Heart left ventricle (tissue), 16 donors: ENCODE measurements around the gene CCDC60. TPM values are rescaled to one million over a fixed set of nuclear protein-coding genes. Genes with fewer than 3 reads are reported as not detected.

Source experiments
- ATAC-seq, 4 donors: fragments of 200-7000 bp; cut with Tn5 transposase; one replicate each; pipeline ENCODE4 v1.9.1; 2020 to 2022; ENCODE audit warnings: moderate library complexity in 4 of 4, mild to moderate bottlenecking in 3 of 4, moderate number of reproducible peaks in 1 of 4
- DNase-seq, 5 donors: peaks; one replicate each; pipeline ENCODE4 v3.0.0-alpha.2; 2020
- H3K27ac ChIP-seq, 12 donors: fragments of 200-600 bp; sonication (generic) in 4 of 12; one replicate each; pipeline versions ENCODE4 v1.5.0 to v1.8.0; 2016 to 2022; ENCODE audit warnings: mild to moderate bottlenecking in 2 of 12
- H3K27me3 ChIP-seq, 9 donors: fragments of 200-600 bp; sonication (generic) in 2 of 9; one replicate each; pipeline versions ENCODE4 v1.5.1 to v1.8.0; 2016 to 2022; ENCODE audit warnings: mild to moderate bottlenecking in 3 of 9
- H3K36me3 ChIP-seq, 9 donors: fragments of 200-600 bp; sonication (generic) in 2 of 9; one replicate each; pipeline versions ENCODE4 v1.5.0 to v1.8.0; 2018 to 2022; ENCODE audit warnings: mild to moderate bottlenecking in 2 of 9
- H3K4me1 ChIP-seq, 12 donors: fragments of 200-600 bp; sonication (generic) in 4 of 12; one replicate each; pipeline versions ENCODE4 v1.5.0 to v1.8.0; 2016 to 2022; ENCODE audit warnings: mild to moderate bottlenecking in 3 of 12
- H3K4me3 ChIP-seq, 12 donors: fragments of 200-600 bp; sonication (generic) in 4 of 12; one replicate each; pipeline versions ENCODE4 v1.5.0 to v1.8.0; 2017 to 2022; ENCODE audit warnings: mild to moderate bottlenecking in 9 of 12, moderate library complexity in 4 of 12
- H3K9me3 ChIP-seq, 12 donors: fragments of 200-600 bp; sonication (generic) in 4 of 12; one replicate each; pipeline versions ENCODE4 v1.5.0 to v1.8.0; 2016 to 2022; ENCODE audit warnings: mild to moderate bottlenecking in 1 of 12
- POLR2A ChIP-seq, 2 donors: fragments of 450-650 bp; IDR thresholded peaks; one replicate each; pipeline ENCODE4 v1.6.1; 2017; ENCODE audit warnings: antibody characterized with exemption in 2 of 2, mild to moderate bottlenecking in 2 of 2, moderate library complexity in 2 of 2
- WGBS, 4 donors: extraction: QIAGEN DNeasy Blood & Tissue Kit in 2 of 4; methylation state at CpG; one replicate each; pipeline versions ENCODE4 v1.1.5 to v1.1.7; 2013 to 2018; 5-methylcytosine and 5-hydroxymethylcytosine counted together
- intact Hi-C, 10 donors: fragments of 100-400 bp; cut with DNase I; formaldehyde crosslinking; loops; one replicate each; pipeline versions ENCODE4 v1.11.1 to v1.14.2; 2022
- polyA plus RNA-seq, 2 donors: library from polyadenylated mRNA; stranded (reverse); fragments of 200-250 nt; gene quantifications; one replicate each; pipeline ENCODE4 v1.2.3, GENCODE V29; 2013
- total RNA-seq, 9 donors: library from RNA; depleted of rRNA in 2 of 9; stranded (reverse); fragments of >200 nt in 2 of 9; fragmentation: NEBNext Ultra II Directional in 3 of 9; extraction: Animal tissue kit (Norgen Biotek cat#: 25700) in 3 of 9; gene quantifications; one replicate each; pipeline versions ENCODE4 v1.1.0 to v1.2.4, GENCODE V29; 2016 to 2023
- TF ChIP-seq, protein P1 (sequence below), 12 donors: fragments of 200-600 bp; sonication (generic) in 4 of 12; IDR thresholded peaks; one replicate each; pipeline versions ENCODE4 v1.5.0 to v1.8.0; 2018 to 2022; ENCODE audit warnings: antibody characterized with exemption in 12 of 12, mild to moderate bottlenecking in 5 of 12
- donor health status: ischemic (EF 13 %, LVEDD 7.1; RV severe dilation, severe dysfunction).
- donor health status: healthy with polysubstance abuse.
- donor health status: DM: no; HTN: yes; CAD: no.
- donor health status: DM: no; HTN: no; CAD: no.
- donor health status: ischemic (EF 25% LVEDD 6.9; RV normal size, moderate dysfunction).
- donor health status: ischemic (EF 25% LVEDD 5.7; RV mildly dilated, moderate dysfunction).
- donor health status: healthy.
- donor health status: DM: yes; HTN: yes; CAD: no.
- donor health status: ischemic (EF 35%, LVEDD 5.7; RV mildly dilated, moderate dysfunction).
- donor health status: nonischemic (EF 11% LVEDD 7.7; RV severe dilation, severe dysfunction).
- donor health status: DM: yes; HTN: yes; CAD: no.
- donor health status: PGD.
- donor health status: ischemic (EF 29% LVEDD 5.4; RV normal size, mild dysfunction).
- donor health status: nonischemic (EF 23%, LVEDD 6.1; RV moderate dilation, normal function).

CCDC60 gene
- total and polyA plus RNA-seq, 11 donors: not detected

GRCh38 chr12:119565404-119565803 is 230.9 kb downstream of the CCDC60 start:
- no peaks in the 10 kb centered on the region for H3K36me3 ChIP-seq
- 88 to 100% (median 94%) methylated on average over 2 to 3 of the region's 3 CpGs for WGBS, 4 donors
- no peak for TF ChIP-seq POLR2A (IDR thresholded peaks at IDR 0.05)
- TF ChIP-seq, protein P1, sequence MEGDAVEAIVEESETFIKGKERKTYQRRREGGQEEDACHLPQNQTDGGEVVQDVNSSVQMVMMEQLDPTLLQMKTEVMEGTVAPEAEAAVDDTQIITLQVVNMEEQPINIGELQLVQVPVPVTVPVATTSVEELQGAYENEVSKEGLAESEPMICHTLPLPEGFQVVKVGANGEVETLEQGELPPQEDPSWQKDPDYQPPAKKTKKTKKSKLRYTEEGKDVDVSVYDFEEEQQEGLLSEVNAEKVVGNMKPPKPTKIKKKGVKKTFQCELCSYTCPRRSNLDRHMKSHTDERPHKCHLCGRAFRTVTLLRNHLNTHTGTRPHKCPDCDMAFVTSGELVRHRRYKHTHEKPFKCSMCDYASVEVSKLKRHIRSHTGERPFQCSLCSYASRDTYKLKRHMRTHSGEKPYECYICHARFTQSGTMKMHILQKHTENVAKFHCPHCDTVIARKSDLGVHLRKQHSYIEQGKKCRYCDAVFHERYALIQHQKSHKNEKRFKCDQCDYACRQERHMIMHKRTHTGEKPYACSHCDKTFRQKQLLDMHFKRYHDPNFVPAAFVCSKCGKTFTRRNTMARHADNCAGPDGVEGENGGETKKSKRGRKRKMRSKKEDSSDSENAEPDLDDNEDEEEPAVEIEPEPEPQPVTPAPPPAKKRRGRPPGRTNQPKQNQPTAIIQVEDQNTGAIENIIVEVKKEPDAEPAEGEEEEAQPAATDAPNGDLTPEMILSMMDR (IDR thresholded peaks at IDR 0.05): no peak
- H3K27ac ChIP-seq: no peak overlapping the region
- DNase-seq (no peak), ATAC-seq (no peak)
- no peak overlapping the region for H3K4me3 ChIP-seq
- no peaks in the 10 kb centered on the region for H3K4me1 ChIP-seq
- intact Hi-C loops: no loop called here
- no peaks in the 10 kb centered on the region for H3K27me3 ChIP-seq
- H3K9me3 ChIP-seq: no peaks in the 10 kb centered on the region

DNA sequence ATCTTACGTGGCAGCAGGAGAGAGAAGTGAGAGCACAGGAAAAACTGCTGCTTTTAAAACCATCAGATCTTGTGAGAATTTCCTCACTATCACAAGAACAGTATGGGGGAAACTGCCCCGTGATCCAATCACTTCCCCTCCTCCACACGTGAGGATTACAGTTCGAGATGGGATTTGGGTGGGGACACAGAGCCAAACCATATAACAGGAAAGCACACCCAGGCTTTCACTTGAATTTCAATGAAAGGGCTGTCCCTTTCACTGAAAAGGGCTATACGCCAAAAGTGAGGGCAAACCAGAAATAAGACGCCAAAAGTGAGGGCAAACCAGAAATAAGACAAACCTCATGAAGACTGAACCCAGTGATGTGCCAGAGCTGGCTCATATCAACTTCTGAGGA is 236.2 kb downstream of the CCDC60 start:
- Histone ChIP-seq H3K27ac (no peak overlapping the region), H3K4me3 (no peak overlapping the region), H3K27me3 (no peaks in the 10 kb centered on the region), H3K36me3 (no peaks in the 10 kb centered on the region), H3K9me3 (no peaks in the 10 kb centered on the region), H3K4me1 (no peaks in the 10 kb centered on the region)
- TF ChIP-seq, protein P1 (IDR thresholded peaks at IDR 0.05): no peak
- no peak for TF ChIP-seq POLR2A (IDR thresholded peaks at IDR 0.05)
- no peak for DNase-seq
- intact Hi-C loops: no loop called here
- 65 to 78% (median 70%) methylated on average over 6 of the region's 6 CpGs for WGBS, 4 donors
- no peak for ATAC-seq

- no peaks in the 10 kb centered on the region for H3K36me3 ChIP-seq
- WGBS, 4 donors: 85 to 93% (median 90%) methylated on average over 1 of the region's 1 CpG
- no peak overlapping the region for H3K4me3 ChIP-seq
- no peak overlapping the region for H3K27ac ChIP-seq
- intact Hi-C loops: no loop called here
- H3K27me3 ChIP-seq: no peaks in the 10 kb centered on the region
- ATAC-seq: no peak
- H3K9me3 ChIP-seq: no peaks in the 10 kb centered on the region
- no peak for DNase-seq
- no peak for TF ChIP-seq POLR2A (IDR thresholded peaks at IDR 0.05)
- TF ChIP-seq, protein P1 (IDR thresholded peaks at IDR 0.05): no peak
- H3K4me1 ChIP-seq: no peaks in the 10 kb centered on the region
These were observed 238.6 kb downstream of the CCDC60 start for GRCh38 chr12:119573086-119573485.

GRCh38 chr12:119574255-119574654 is 239.7 kb downstream of the CCDC60 start:
- 89 to 99% (median 95%) methylated on average over 1 of the region's 1 CpG for WGBS, 4 donors
- Histone ChIP-seq H3K4me3 (no peak overlapping the region), H3K9me3 (no peaks in the 10 kb centered on the region), H3K27ac (no peak overlapping the region), H3K36me3 (no peaks in the 10 kb centered on the region), H3K27me3 (no peaks in the 10 kb centered on the region), H3K4me1 (no peaks in the 10 kb centered on the region)
- ATAC-seq (no peak), DNase-seq (no peak)
- intact Hi-C loops: no loop called here
- TF ChIP-seq, protein P1 (IDR thresholded peaks at IDR 0.05): no peak
- no peak for TF ChIP-seq POLR2A (IDR thresholded peaks at IDR 0.05)
